Suprapubic skin (tissue), 4 donors: ENCODE results near the gene BCAS1. TPM values are rescaled to one million over a fixed set of nuclear protein-coding genes. Genes with fewer than 3 reads are reported as not detected.
"Not testable (repeated sequence)": the region's sequence is repeated elsewhere in the genome, so short reads cannot be mapped to it uniquely, and the experiment has no call there.

ENCODE experiments used
- DNase-seq, 2 donors: peaks; one replicate each; pipeline ENCODE4 v3.0.0-alpha.2; 2019; ENCODE audit warnings: low spot score in 2 of 2
- H3K27ac ChIP-seq: fragments of 200-600 bp; sonication (generic); one replicate; pipeline ENCODE4 v1.5.1; 2019
- H3K27me3 ChIP-seq: fragments of 200-600 bp; sonication (generic); one replicate; pipeline ENCODE4 v1.5.1; 2019
- H3K36me3 ChIP-seq: fragments of 200-600 bp; sonication (generic); one replicate; pipeline ENCODE4 v1.5.1; 2019
- H3K4me1 ChIP-seq: fragments of 200-600 bp; sonication (generic); one replicate; pipeline ENCODE4 v1.5.1; 2019
- H3K4me3 ChIP-seq: fragments of 200-600 bp; sonication (generic); one replicate; pipeline ENCODE4 v1.5.1; 2019; ENCODE audit warnings: mild to moderate bottlenecking
- H3K9me3 ChIP-seq: fragments of 200-600 bp; sonication (generic); one replicate; pipeline ENCODE4 v1.5.1; 2019
- EP300 ChIP-seq: sonication (generic); formaldehyde crosslinking; IDR thresholded peaks from one replicate; pipeline ENCODE4 v1.6.1; 2017; ENCODE audit warnings: antibody characterized with exemption
- POLR2A ChIP-seq, 2 donors: fragments of 450-650 bp; IDR thresholded peaks; one replicate each; pipeline ENCODE4 v1.6.1; 2017; ENCODE audit warnings: antibody characterized with exemption in 2 of 2, mild to moderate bottlenecking in 2 of 2, moderate library complexity in 2 of 2
- POLR2AphosphoS5 ChIP-seq, 3 donors: sonication (generic); formaldehyde crosslinking; IDR thresholded peaks; one replicate each; pipeline ENCODE4 v1.6.1; 2017; ENCODE audit warnings: antibody characterized with exemption in 3 of 3
- WGBS: methylation state at CpG from one replicate; pipeline ENCODE4 v1.1.5; 2018; 5-methylcytosine and 5-hydroxymethylcytosine counted together
- total RNA-seq, 4 donors: library from RNA; depleted of rRNA; stranded (reverse); fragments of >200 nt; gene quantifications; one replicate each; pipeline ENCODE4 v1.1.0, GENCODE V29; 2016
- TF ChIP-seq, protein P1 (sequence below), 2 donors: fragments of 200-600 bp in 1 of 2; fragments of 450-650 bp in 1 of 2; sonication (generic) in 1 of 2; IDR thresholded peaks; one replicate each; pipeline ENCODE4 v1.5.1; 2016 to 2019; ENCODE audit warnings: antibody characterized with exemption in 2 of 2, mild to moderate bottlenecking in 1 of 2, moderate library complexity in 1 of 2

The BCAS1 gene
- total RNA-seq, 4 donors from 2014 or later: 1.7 to 3.4 (median 2.1) TPM

GRCh38 chr20:53975761-53976160, 94.6 kb downstream of the BCAS1 start:
- H3K4me3 ChIP-seq: no peak overlapping the region
- DNase-seq: no peak
- H3K9me3 ChIP-seq: no peaks in the 10 kb centered on the region
- no peaks in the 10 kb centered on the region for H3K27me3 ChIP-seq
- no peaks in the 10 kb centered on the region for H3K36me3 ChIP-seq
- WGBS: 80% methylated on average over 5 of the region's 5 CpGs
- no peaks in the 10 kb centered on the region for H3K4me1 ChIP-seq
- H3K27ac ChIP-seq: no peak overlapping the region
- no peak for TF ChIP-seq EP300
- TF ChIP-seq, protein P1, sequence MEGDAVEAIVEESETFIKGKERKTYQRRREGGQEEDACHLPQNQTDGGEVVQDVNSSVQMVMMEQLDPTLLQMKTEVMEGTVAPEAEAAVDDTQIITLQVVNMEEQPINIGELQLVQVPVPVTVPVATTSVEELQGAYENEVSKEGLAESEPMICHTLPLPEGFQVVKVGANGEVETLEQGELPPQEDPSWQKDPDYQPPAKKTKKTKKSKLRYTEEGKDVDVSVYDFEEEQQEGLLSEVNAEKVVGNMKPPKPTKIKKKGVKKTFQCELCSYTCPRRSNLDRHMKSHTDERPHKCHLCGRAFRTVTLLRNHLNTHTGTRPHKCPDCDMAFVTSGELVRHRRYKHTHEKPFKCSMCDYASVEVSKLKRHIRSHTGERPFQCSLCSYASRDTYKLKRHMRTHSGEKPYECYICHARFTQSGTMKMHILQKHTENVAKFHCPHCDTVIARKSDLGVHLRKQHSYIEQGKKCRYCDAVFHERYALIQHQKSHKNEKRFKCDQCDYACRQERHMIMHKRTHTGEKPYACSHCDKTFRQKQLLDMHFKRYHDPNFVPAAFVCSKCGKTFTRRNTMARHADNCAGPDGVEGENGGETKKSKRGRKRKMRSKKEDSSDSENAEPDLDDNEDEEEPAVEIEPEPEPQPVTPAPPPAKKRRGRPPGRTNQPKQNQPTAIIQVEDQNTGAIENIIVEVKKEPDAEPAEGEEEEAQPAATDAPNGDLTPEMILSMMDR (IDR thresholded peaks at IDR 0.05): no peak
- no peak for TF ChIP-seq POLR2AphosphoS5 (IDR thresholded peaks at IDR 0.05)
- TF ChIP-seq POLR2A (IDR thresholded peaks at IDR 0.05): no peak

- Histone ChIP-seq H3K27ac (peak overlapping the region; percentile 1), H3K4me3 (no peak overlapping the region), H3K9me3 (no peaks in the 10 kb centered on the region), H3K4me1 (no peaks in the 10 kb centered on the region), H3K27me3 (no peaks in the 10 kb centered on the region), H3K36me3 (no peaks in the 10 kb centered on the region)
- TF ChIP-seq POLR2A (IDR thresholded peaks at IDR 0.05): no peak
- TF ChIP-seq, protein P1 (IDR thresholded peaks at IDR 0.05): no peak
- TF ChIP-seq POLR2AphosphoS5 (IDR thresholded peaks at IDR 0.05): no peak
- DNase-seq: peak in 1 of 2 donors; percentile 75
- 87% methylated on average over 19 of the region's 19 CpGs for WGBS
These were observed 95.4 kb downstream of the BCAS1 start for GRCh38 chr20:53974785-53975555.

DNA sequence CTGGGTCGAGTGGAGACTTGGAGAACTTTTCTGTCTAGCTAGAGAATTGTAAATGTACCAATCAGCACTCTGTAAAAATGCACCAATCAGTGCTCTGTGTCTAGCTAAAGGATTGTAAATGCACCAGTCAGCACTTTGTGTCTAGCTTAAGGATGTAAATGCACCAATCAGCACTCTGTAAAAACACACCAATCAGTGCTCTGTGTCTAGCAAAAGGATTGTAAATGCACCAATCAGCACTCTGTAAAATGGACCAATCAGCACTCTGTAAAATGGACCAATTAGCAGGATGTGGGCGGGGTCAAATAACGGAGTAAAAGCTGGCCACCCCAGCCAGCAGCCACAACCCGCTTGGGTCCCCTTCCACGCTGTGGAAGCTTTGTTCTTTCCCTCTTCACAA, 96.5 kb downstream of the BCAS1 start:
- H3K4me1 ChIP-seq, H3K27ac ChIP-seq, H3K9me3 ChIP-seq, H3K4me3 ChIP-seq, H3K27me3 ChIP-seq, DNase-seq, H3K36me3 ChIP-seq: not testable (repeated sequence)
- WGBS: 57% methylated on average over 5 of the region's 5 CpGs

GRCh38 chr20:53972179-53972578, 98.2 kb downstream of the BCAS1 start:
- DNase-seq: no peak
- WGBS: 77% methylated on average over 1 of the region's 1 CpG
- TF ChIP-seq POLR2A (IDR thresholded peaks at IDR 0.05): no peak
- TF ChIP-seq POLR2AphosphoS5 (IDR thresholded peaks at IDR 0.05): no peak
- TF ChIP-seq, protein P1 (IDR thresholded peaks at IDR 0.05): no peak
- TF ChIP-seq EP300: no peak
- Histone ChIP-seq H3K4me3 (no peak overlapping the region), H3K27ac (no peak overlapping the region), H3K4me1 (no peaks in the 10 kb centered on the region), H3K36me3 (no peaks in the 10 kb centered on the region), H3K9me3 (no peaks in the 10 kb centered on the region), H3K27me3 (no peaks in the 10 kb centered on the region)

- Histone ChIP-seq H3K27me3 (no peaks in the 10 kb centered on the region), H3K27ac (no peak overlapping the region), H3K4me3 (no peak overlapping the region), H3K36me3 (no peaks in the 10 kb centered on the region), H3K9me3 (no peaks in the 10 kb centered on the region), H3K4me1 (no peaks in the 10 kb centered on the region)
- TF ChIP-seq, protein P1 (IDR thresholded peaks at IDR 0.05): no peak
- TF ChIP-seq POLR2A (IDR thresholded peaks at IDR 0.05) (no peak), POLR2AphosphoS5 (IDR thresholded peaks at IDR 0.05) (no peak), EP300 (no peak)
- no peak for DNase-seq
- 88% methylated on average over 3 of the region's 3 CpGs for WGBS
These were observed 99.2 kb downstream of the BCAS1 start for GRCh38 chr20:53971096-53971683.
